ENCODE data around the gene CHST11. TPM values are rescaled to one million over a fixed set of nuclear protein-coding genes. Genes with fewer than 3 reads are reported as not detected.

CHST11 gene
- total RNA-seq, 8 experiments from 2014 or later = 9.3 to 36.8 (median 12.9) TPM

DNA sequence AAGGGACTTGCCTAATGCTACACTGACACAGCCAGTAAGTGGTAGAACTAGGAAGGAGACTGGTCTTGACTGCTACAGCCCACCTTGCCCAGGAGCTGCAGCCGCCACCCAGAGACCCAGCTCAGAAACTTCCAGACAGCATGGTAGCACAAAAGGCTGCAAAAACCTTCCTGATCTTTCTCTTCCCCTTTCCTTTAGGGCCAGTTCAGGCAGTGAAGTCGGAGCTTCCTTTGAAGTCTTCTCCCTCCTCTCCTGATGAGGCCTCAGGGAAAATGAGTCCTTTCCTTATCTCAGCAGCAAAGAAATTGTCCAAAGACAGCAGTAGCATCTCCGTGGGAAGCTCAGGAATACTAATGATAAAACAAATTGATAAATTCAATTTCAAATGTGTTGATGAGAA lies 21.0 kb upstream of the CHST11 start:
- ATAC-seq (replicated peaks in 6 of 8) = no peak
- in situ Hi-C loops (cut with MboI; ENCODE audit: low pct_unique_long_range_greater_than_20kb in 2 of 9, low sequenced_read_pairs in 9 of 9, unreplicated experiment in 9 of 9) = no loop called here
- H3K4me3 ChIP-seq = no peak overlapping the region
- H3K27ac ChIP-seq = no peak overlapping the region
- 37 to 90% (median 75%) methylated on average over 1 to 3 of the region's 3 CpGs; no CpG with 5 or more reads in 1 of the 10 experiments for WGBS, 10 experiments
- H3K4me1 ChIP-seq (replicated peaks in 1 of 2) = no peaks in the 10 kb centered on the region

- no peak for ATAC-seq (replicated peaks in 6 of 8)
- Histone ChIP-seq H3K27ac (no peak overlapping the region), H3K4me1 (replicated peaks in 1 of 2) (no peaks in the 10 kb centered on the region), H3K4me3 (no peak overlapping the region)
- WGBS, 10 experiments = 20 to 100% (median 89%) methylated on average over 1 to 8 of the region's 8 CpGs
- in situ Hi-C loops (cut with MboI; ENCODE audit: low pct_unique_long_range_greater_than_20kb in 2 of 9, low sequenced_read_pairs in 9 of 9, unreplicated experiment in 9 of 9) = no loop called here
These were observed 20.0 kb upstream of the CHST11 start for GRCh38 chr12:104436790-104437189.

DNA sequence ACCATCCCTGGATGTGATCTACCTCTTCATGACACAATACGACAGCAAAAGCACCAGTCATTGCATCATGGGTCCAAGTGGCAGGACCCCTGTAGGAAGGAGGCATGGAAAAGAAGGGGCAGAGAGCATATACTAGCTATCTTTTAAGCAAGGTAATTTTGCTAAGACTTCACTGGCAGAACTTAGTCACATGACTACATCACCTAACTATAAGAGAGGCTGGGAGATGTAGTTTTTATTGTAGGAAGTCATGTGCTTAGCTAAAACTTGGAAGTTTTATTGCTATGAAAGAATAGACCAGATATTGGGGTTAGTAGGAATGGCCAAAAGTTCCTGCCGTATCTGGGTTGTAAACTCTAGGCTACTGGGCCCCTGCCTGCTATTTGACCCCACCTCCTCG lies 18.6 kb upstream of the CHST11 start:
- 6 to 80% (median 73%) methylated on average over 1 to 2 of the region's 3 CpGs; no CpG with 5 or more reads in 4 of the 10 experiments for WGBS, 10 experiments
- in situ Hi-C loops (cut with MboI; ENCODE audit: low pct_unique_long_range_greater_than_20kb in 2 of 9, low sequenced_read_pairs in 9 of 9, unreplicated experiment in 9 of 9) = no loop called here

GRCh38 chr12:104439137-104439536 lies 17.6 kb upstream of the CHST11 start:
- in situ Hi-C loops (cut with MboI; ENCODE audit: low pct_unique_long_range_greater_than_20kb in 2 of 9, low sequenced_read_pairs in 9 of 9, unreplicated experiment in 9 of 9) = no loop called here
- Histone ChIP-seq H3K4me3 (no peak overlapping the region), H3K27ac (no peak overlapping the region), H3K4me1 (replicated peaks in 1 of 2) (no peaks in the 10 kb centered on the region)
- 57 to 98% (median 89%) methylated on average over 2 to 12 of the region's 12 CpGs for WGBS, 10 experiments
- ATAC-seq (replicated peaks in 6 of 8) = no peak

More for the DNA sequence above, 18.6 kb upstream of the CHST11 start:
- Histone ChIP-seq H3K4me1 (replicated peaks in 1 of 2) (no peaks in the 10 kb centered on the region), H3K4me3 (no peak overlapping the region), H3K27ac (no peak overlapping the region)
- ATAC-seq (replicated peaks in 6 of 8) = no peak

DNA sequence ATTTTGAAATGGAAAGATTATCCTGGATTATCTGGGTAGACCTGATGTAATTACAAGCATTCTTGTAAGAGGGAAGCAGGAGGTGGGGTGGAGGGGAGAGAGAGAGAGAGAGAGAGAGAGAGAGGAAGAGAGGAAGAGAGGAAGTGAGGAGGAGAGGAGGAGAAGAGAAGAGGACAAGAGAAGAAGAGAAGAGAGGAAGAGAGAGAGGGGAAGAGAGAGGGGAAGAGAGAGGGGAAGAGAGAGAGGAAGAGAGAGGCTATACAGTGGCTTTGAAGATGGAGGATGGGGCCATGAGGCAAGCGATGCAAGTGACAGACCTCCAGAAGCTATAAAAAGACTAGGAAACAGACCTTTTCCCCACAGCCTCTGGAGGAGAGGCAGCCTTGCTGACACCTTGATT lies 13.7 kb upstream of the CHST11 start:
- no peak overlapping the region for H3K4me3 ChIP-seq
- no peak overlapping the region for H3K27ac ChIP-seq
- no peaks in the 10 kb centered on the region for H3K4me1 ChIP-seq (replicated peaks in 1 of 2)
- in situ Hi-C loops (cut with MboI; ENCODE audit: low pct_unique_long_range_greater_than_20kb in 2 of 9, low sequenced_read_pairs in 9 of 9, unreplicated experiment in 9 of 9) = no loop called here
- ATAC-seq (replicated peaks in 6 of 8) = no peak
- WGBS, 10 experiments = 46 to 100% (median 81%) methylated on average over 1 of the region's 1 CpG; no CpG with 5 or more reads in 2 of the 10 experiments

DNA sequence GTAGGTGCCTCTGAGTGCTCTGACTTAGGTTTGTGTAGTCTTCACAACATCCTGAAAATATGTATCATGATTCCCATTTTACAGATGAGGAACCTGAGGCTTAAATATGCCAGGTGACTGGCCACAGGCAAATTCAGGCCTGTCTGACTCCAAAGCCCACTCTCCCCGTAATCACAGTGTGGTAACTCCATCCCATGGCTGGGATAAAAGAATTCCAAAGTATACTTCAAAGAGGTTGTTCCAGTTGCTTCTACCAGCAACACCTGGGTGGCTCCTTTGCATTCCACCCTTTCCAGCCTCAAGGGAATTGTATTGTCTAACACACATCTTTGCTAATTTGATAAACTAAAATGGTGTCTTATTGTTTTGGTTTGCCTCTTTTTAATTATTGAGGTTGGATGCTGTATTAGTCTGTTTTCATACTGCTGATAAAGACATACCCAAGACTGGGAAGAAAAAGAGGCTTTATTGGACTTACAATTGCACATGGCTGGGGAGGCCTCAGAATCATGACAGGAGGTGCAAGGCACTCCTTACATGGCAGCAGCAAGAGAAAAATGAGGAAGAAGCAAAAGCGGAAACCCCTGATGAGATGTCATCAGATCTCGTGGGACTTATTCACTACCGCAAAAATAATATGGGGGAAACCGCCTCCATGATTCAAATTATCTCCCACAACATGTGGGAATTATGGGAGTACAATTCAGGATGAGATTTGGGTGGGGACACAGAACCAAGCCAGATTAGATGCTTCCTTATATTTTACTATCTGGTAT lies 9.9 kb upstream of the CHST11 start:
- in situ Hi-C loops (cut with MboI; ENCODE audit: low pct_unique_long_range_greater_than_20kb in 2 of 9, low sequenced_read_pairs in 9 of 9, unreplicated experiment in 9 of 9) = no loop called here
- ATAC-seq (replicated peaks in 6 of 8) = no peak
- H3K4me1 ChIP-seq (replicated peaks in 1 of 2) = no peaks in the 10 kb centered on the region
- H3K27ac ChIP-seq = no peak overlapping the region
- WGBS, 10 experiments = 62 to 100% (median 89%) methylated on average over 1 to 5 of the region's 5 CpGs; no CpG with 5 or more reads in 2 of the 10 experiments
- no peak overlapping the region for H3K4me3 ChIP-seq

- in situ Hi-C loops (cut with MboI; ENCODE audit: low pct_unique_long_range_greater_than_20kb in 2 of 9, low sequenced_read_pairs in 9 of 9, unreplicated experiment in 9 of 9) = no loop called here
- Histone ChIP-seq H3K27ac (no peak overlapping the region), H3K4me1 (replicated peaks in 1 of 2) (no peaks in the 10 kb centered on the region), H3K4me3 (no peak overlapping the region)
- WGBS, 10 experiments = 50 to 100% (median 81%) methylated on average over 2 to 5 of the region's 5 CpGs
- ATAC-seq (replicated peaks in 6 of 8) = no peak
These were observed 8.7 kb upstream of the CHST11 start for GRCh38 chr12:104448031-104448430.

DNA sequence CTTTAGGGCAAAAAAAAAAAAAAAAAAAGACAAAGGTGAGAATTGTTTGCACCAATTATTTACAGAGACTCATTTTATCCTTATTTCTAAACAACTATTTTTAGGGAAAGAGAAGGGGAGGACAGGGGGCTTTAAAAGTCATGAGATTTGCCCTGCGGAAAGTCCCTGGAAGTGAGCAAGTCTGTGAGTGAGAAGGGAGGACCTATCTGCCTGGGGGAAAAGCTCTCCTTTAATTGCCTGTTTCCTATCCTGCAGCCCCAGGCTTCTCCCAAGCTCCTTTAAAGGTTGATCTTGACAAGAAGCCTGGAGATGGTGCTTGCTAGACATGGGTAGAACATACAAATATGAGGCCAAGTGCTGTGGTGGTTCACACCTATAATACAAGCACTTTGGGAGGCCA lies 8.3 kb upstream of the CHST11 start:
- Histone ChIP-seq H3K4me1 (replicated peaks in 1 of 2) (no peaks in the 10 kb centered on the region), H3K27ac (no peak overlapping the region), H3K4me3 (no peak overlapping the region)
- ATAC-seq (replicated peaks in 6 of 8) = no peak
- in situ Hi-C loops (cut with MboI; ENCODE audit: low pct_unique_long_range_greater_than_20kb in 2 of 9, low sequenced_read_pairs in 9 of 9, unreplicated experiment in 9 of 9) = no loop called here
- WGBS, 10 experiments = 67 to 100% (median 100%) methylated on average over 1 of the region's 1 CpG; no CpG with 5 or more reads in 6 of the 10 experiments

DNA sequence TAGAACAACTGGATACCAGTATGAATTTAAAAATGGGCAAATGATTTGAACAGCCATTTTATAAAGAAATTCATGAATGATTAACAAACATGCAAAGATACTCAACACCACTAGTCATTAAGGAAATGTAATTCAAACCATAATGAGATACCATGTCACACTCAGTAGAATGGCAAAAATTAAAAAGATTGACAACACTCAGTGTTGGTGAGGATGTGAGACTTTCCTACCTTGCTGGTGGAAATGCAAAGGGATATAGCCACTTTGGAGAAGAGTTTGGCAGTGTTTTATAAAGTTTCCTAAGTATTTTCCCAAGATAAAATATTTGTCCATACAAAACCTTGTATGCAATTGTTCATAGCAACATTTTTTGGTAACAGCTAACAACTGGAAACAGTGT lies 6.0 kb upstream of the CHST11 start:
- Histone ChIP-seq H3K4me1 (replicated peaks in 1 of 2) (peaks cover 0 to 1% of the 10 kb centered on the region in 2 donors), H3K4me3 (no peak overlapping the region), H3K27ac (no peak overlapping the region)
- in situ Hi-C loops (cut with MboI; ENCODE audit: low pct_unique_long_range_greater_than_20kb in 2 of 9, low sequenced_read_pairs in 9 of 9, unreplicated experiment in 9 of 9) = loop anchor here in 1 of 9 experiments (25.0 kb wide), 1 partner anchor 287 kb away; no protein-coding TSS in a partner anchor
- ATAC-seq (replicated peaks in 6 of 8) = no peak

DNA sequence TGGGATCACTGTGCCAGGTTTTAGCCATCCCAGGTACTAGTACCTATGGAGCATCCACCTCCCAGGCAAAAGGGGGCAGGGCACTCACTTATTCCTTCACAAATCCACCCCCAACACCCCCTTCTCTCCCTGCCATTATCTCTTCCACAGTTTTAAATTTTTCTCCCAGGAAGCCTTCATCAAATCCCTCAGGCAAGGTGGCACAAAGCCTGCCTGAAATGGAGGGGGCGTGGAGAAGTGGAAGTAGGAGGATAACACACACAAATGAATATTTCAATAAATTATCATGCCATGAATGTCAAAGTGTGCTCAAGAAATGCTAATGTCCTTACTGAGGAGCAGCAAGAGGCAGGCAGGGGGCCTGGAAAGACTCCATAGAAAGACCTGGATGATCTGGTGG lies 4.7 kb upstream of the CHST11 start:
- Histone ChIP-seq H3K27ac (no peak overlapping the region), H3K4me3 (no peak overlapping the region), H3K4me1 (replicated peaks in 1 of 2) (peaks cover 2 to 5% of the 10 kb centered on the region in 2 donors)
- peak in 3 of 8 experiments; percentile 27 to 61 (median 31) for ATAC-seq (replicated peaks in 6 of 8)
- in situ Hi-C loops (cut with MboI; ENCODE audit: low pct_unique_long_range_greater_than_20kb in 2 of 9, low sequenced_read_pairs in 9 of 9, unreplicated experiment in 9 of 9) = loop anchor here in 1 of 9 experiments (25.0 kb wide), 1 partner anchor 285 kb away; no protein-coding TSS in a partner anchor
- WGBS, 10 experiments = 80% methylated on average over 1 of the region's 1 CpG; no CpG with 5 or more reads in 8 of the 10 experiments

- no peak for ATAC-seq (replicated peaks in 6 of 8)
- H3K27ac ChIP-seq = no peak overlapping the region
- H3K4me1 ChIP-seq (replicated peaks in 1 of 2) = peaks cover 2 to 5% of the 10 kb centered on the region in 2 donors
- 67 to 100% (median 89%) methylated on average over 1 to 2 of the region's 2 CpGs; no CpG with 5 or more reads in 1 of the 10 experiments for WGBS, 10 experiments
- in situ Hi-C loops (cut with MboI; ENCODE audit: low pct_unique_long_range_greater_than_20kb in 2 of 9, low sequenced_read_pairs in 9 of 9, unreplicated experiment in 9 of 9) = loop anchor here in 1 of 9 experiments (25.0 kb wide), 1 partner anchor 284 kb away; no protein-coding TSS in a partner anchor
- H3K4me3 ChIP-seq = no peak overlapping the region
These were observed 3.6 kb upstream of the CHST11 start for GRCh38 chr12:104453133-104453532.

GRCh38 chr12:104454997-104455396 lies 1.8 kb upstream of the CHST11 start:
- no peak overlapping the region for H3K27ac ChIP-seq
- ATAC-seq (replicated peaks in 6 of 8) = no peak
- 100% methylated on average over 1 of the region's 1 CpG; no CpG with 5 or more reads in 8 of the 10 experiments for WGBS, 10 experiments
- no peak overlapping the region for H3K4me3 ChIP-seq
- in situ Hi-C loops (cut with MboI; ENCODE audit: low pct_unique_long_range_greater_than_20kb in 2 of 9, low sequenced_read_pairs in 9 of 9, unreplicated experiment in 9 of 9) = loop anchor here in 1 of 9 experiments (25.0 kb wide), 1 partner anchor 282 kb away; no protein-coding TSS in a partner anchor
- peaks cover 9 to 10% of the 10 kb centered on the region in 2 donors for H3K4me1 ChIP-seq (replicated peaks in 1 of 2)

GRCh38 chr12:104455578-104456416 lies 951 bp upstream of the CHST11 start:
- H3K27ac ChIP-seq = peak overlapping the region in 1 of 2 donors; percentile 49

More at GRCh38 chr12:104455578-104456416, 951 bp upstream of the CHST11 start:
- no peak for ATAC-seq (replicated peaks in 6 of 8)
- H3K4me1 ChIP-seq (replicated peaks in 1 of 2) = peaks cover 13 to 15% of the 10 kb centered on the region in 2 donors
- WGBS, 10 experiments = 41 to 100% (median 70%) methylated on average over 1 to 7 of the region's 9 CpGs
- in situ Hi-C loops (cut with MboI; ENCODE audit: low pct_unique_long_range_greater_than_20kb in 2 of 9, low sequenced_read_pairs in 9 of 9, unreplicated experiment in 9 of 9) = loop anchor here in 1 of 9 experiments (25.0 kb wide), 1 partner anchor 282 kb away; no protein-coding TSS in a partner anchor
- H3K4me3 ChIP-seq = peak overlapping the region; percentile 74 to 99 (median 89)
